Measurements from ENCODE around the gene RAX2.

The RAX2 gene

DNA sequence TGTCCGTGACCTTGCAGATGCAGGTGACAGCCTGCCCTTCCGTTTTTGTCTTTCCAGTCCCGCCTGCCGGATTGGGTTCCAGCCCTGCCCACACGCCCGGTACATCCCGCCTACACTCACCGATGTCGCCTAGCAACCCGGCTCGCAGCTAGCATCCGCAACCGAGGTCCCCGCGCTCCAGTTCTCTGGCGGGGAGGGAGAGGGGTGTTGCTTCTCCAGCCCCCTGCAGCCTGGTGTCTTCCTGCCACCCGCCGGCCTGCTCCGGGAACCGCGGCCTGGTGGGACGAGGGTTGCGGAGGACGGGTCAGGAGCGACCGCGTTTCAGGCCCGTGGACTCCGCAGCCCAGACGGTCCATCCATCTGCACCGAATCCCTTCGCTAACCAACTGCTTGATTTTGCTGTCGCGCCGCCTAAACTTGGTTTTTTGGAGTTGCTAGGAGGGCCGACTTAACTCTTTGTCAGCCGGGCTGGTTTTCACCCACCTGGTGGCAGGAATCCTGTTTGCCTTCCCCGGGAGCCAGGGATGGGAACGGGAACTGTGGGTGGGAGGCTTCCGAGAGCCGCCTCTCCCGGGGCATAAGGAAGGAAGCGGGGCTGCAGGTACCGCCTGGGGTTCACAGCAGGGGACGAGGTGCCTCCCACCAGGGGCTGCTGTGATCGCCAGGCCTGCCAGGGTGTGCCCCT, 29.5 kb upstream of the RAX2 start:
- peak; percentile 49 for DNase-seq (ENCODE audit: low read depth)

DNA sequence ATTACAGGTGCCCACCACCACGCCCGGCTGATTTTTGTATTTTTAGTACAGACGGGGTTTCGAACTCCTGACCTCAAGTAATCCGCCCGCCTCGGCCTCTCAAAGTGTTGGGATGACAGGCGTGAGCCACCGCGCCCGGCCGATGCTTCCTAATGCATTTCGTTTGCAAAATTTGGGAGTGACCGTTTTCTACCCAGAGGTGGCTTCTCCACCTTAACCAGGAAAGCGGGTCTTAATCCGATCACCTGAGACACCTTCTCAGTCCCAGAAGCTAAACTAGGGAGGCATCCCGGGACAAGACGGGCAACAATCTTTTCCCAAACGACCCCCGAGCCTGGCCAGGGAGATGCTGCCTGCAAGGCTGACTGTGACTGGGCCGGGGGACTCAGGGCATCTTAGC, 29.0 kb upstream of the RAX2 start:
- no peak for DNase-seq (ENCODE audit: low read depth)

DNA sequence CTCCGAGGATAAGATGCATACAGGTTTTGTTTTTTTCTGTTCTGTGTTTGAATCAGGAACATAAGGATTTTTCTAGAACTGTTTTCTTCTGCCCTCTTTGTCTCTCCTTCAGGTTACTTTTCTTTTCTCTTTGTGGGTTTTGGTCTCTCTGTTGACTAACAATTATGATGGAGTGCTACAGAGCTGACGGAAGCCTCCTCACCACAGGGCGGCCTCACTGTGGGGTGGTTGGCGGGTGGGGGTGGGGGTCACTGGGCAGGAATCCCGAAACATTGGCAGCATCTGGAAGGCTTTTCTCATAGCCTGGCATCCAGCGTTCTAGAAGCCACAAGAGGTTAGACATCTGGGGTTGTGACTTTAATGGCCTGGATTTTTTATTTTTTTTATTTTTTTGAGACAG, 26.1 kb upstream of the RAX2 start:
- DNase-seq (ENCODE audit: low read depth): no peak

DNA sequence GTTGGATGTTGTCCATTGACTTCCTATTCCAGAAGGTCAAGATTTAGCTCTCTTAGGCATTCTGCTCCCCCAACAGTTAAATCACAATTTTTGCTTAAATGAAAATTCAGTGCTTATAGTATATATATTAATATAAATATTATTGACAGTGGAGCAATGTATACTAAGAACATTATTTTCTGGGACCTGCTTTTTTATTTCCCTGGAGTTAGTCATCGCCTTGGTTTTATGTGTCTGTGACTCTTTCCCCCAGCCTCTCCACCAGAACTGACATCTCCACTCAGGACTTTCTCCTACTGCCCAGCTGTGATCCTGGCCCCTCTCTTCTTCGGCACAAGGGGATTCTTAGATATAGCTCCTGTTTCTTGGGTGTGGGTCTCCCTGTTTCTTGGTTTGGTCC, 24.3 kb upstream of the RAX2 start:
- no peak for DNase-seq (ENCODE audit: low read depth)

DNA sequence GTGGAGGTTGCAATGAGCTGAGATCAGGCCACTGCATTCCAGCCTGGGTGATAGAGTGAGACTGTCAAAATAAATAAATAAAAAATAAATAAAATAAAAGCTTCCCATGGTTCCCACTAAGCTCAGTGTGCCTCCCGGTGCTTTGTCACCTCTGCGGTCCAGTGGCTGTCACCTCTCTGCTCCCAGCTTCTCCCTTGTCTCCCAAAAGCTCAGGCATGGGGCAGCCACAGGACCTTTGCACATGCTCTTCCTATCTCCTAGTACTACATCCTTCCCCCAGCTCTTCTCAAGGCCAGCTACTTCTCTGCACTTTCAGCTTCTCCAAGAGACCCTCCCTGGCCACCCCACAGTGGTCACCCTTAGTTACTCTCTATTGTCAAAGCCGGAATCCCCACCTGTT, 21.8 kb upstream of the RAX2 start:
- no peak for DNase-seq (ENCODE audit: low read depth)

DNA sequence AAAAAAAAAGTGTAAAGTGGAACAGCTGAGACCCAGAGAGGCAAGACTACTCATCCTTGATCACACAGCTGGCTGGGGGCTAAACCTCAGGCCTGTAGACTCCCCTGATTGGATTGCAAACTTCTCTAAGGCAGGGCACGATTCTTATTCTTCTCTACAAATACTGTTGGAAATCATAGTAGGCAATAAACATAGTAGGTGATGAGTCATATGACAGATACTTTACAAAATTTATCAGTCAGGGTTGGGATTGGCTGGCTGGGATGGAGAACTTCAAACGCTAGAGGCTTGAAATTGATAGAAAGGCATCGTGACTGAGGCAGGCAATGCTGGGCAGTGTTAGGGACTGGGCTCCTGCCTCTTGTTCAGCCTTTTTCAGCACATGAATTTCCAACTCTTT, 20.1 kb upstream of the RAX2 start:
- no peak for DNase-seq (ENCODE audit: low read depth)

DNA sequence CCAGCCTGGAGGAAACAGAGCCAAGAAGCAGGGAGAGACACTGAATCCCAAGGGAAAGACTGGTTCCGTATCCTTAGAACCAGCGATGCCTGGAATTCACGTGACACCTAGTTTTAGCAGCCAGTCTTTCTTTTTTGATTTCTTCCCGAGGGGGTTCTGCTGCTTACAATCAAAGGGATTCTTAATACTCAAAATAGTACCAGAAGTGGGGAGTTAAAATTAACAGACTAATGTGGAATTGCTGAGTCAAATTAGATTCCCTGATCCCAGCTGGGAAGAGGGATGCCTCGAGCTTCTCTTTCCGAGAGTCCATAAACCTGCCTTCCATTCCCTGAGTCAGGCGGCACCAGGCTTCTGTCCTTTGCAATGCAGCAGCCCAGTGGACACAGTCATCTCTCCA, 18.9 kb upstream of the RAX2 start:
- DNase-seq (ENCODE audit: low read depth): no peak

DNA sequence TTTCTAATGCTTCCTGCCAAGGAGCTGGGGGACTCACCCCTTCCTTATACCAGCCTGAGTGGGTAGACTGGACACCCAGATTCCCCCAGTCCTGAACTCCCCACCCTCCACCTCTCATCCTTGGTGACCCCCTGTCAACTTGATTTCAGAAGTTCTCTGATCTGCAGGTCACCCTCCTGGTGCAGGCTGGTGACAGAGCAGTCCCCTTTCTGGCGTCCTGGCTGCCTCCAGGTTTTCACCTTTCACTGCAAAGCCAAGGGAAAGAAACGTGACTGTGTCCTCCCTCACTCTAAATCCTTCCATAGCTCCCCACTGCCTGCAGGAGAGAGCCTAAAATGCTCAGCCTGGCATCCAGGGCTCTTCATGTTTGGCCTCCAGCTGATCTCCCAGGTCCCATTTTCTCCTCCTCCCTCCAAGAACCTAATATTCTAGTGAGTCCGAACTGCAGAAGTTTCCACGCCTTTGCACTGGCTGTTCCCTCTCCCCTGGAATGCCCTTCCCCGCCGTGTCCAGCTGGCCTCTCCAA, 18.2 kb upstream of the RAX2 start:
- DNase-seq (ENCODE audit: low read depth): no peak

DNA sequence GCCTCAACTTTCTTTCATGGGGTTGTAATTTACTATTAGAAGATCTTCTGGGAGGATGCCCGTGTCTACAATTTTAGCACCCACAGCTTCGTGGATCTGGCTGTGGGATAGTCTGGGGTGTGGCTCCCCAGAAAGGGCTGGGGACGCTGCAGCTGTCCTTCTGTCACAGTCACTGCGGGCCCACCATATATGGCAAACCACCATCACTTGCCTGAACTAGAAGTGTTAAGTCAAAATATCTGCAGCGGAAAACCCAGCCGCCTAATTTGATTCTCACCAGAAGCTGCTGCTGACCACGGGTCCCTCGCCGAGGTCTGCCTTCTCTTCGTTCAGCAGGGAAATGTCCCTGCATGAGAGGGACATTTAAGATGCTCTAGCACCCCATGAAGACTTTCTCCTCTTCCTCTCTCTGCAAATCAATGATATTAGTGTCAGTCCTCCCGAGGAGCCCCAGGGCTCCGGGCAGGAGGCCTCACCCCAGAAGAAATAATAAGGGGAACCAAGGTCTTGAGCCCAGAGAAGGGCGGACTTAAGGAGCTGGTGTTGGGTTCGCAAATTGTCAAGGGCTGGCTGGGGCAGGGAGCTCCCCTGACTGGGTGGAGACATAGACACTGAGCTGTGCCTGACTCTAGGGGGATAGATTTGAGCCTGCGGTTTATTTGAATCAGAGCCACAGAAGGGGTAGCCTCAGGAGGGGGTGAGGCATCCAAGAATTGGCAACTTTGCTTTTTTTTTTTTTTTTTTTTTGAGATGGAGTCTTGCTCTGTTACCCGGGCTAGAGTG, 17.2 kb upstream of the RAX2 start:
- no peak for DNase-seq (ENCODE audit: low read depth)

DNA sequence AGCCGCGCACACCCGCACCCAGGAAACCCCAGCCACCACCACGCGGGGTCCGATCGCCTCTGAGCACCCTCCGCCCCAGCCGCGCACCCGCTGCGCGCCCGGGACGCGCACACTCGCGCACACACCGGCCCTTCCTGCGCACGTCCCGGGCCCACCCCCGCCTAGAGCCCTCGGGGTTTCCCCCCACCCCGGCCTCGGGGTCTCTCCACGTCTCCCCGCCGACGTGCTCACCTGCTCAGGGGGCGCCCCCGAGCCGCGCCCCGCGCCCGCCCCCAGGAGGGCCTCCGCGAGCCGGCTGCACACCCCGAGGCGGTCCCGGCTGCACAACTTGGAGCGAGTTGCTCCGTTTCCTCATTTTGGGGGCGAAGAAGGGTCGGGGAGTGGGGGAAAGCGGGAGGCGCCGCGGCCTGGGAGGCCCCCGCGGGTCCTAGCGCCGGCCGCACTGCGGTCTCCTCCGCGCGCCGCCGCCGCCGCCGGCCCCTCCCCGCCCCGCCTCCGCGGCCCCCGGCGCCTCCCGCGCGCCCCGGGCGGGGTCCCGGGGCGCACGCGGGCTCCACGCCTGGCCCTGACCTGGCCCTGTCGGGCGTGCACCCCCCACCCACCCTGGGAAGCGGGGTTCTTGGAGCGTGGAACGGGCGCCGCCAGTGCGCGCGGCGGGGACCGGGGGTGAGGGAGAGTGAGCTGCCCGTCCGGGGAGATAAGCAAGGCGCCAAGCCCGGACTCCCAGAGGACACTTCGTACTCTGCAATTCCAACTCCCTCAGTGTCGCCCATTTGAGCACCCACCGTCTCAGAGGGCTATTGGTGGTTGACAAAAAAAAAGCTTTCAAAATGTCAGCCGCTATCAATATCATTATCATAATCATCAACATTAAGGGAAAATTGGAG, 14.2 kb upstream of the RAX2 start, which contains the start of gene MATK:
Gene MATK (minus strand): TSS at position 444 of the 887 bp plus-strand sequence. CDS start 1,246 bp downstream, outside the sequence.
- DNase-seq (ENCODE audit: low read depth): peak; percentile 23

DNA sequence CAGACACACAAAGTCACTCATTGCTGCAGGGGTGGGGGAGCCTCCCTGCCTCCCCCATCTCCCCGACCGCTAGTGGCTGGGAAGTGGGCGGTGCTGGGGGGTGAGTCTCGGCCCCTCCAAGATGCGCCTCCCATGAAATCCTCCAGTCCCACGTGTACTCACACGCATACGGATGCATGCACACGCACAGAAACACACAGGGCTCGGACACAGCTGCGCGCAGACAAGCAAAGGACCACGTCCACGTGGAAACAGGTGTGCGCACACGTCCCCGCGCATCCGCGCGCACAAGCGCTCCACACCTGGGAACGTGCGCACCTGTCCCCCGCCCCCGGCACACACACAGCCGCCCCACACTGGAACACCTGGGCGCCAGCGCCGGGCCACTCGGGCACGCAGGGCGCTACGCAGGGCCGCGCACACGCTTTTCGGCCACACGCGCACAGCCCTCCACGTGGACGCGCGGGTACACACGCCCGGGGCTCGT, 13.5 kb upstream of the RAX2 start:
- no peak for DNase-seq (ENCODE audit: low read depth)

DNA sequence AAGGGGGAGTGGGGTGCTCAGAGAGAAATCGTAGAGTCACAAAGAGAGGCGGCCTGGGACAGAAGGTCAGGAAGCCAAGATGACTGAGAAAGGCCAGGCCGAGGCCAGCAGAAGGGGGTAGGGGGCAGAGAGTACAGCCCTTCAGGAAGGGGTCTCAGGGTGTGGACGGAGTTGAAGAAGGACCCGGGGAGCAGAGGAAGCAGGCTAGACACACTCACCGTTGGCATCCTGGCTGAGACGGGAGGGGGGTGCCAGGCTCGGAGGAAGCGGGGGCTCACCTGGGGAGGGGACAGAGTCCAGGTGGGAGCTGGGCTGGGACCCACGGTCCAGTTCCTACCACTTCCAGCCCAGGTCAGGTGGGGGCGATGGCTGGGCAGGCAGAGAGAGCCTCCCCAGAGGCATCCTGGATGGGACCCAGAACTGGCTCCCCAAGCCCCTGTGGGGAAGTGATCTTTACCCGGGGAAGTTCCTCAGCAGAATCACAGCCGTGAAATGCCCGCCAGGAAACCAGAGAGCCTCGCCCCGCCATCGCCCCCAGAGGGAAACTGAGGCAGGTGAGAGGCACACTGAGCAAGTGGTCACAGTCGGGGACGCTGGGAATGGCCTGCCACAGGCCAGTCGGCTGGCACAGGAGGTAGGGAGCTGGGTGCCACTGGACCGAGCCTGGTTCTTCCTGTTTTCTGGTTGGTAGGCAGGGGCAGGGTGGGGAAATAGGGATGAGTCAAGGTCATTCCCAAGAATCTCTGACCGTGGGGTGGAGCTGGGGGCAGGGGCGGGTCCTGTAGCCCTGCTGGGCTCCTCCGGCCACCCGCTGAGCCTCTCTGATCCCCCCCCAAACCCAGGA, 12.8 kb upstream of the RAX2 start:
- no peak for DNase-seq (ENCODE audit: low read depth)

DNA sequence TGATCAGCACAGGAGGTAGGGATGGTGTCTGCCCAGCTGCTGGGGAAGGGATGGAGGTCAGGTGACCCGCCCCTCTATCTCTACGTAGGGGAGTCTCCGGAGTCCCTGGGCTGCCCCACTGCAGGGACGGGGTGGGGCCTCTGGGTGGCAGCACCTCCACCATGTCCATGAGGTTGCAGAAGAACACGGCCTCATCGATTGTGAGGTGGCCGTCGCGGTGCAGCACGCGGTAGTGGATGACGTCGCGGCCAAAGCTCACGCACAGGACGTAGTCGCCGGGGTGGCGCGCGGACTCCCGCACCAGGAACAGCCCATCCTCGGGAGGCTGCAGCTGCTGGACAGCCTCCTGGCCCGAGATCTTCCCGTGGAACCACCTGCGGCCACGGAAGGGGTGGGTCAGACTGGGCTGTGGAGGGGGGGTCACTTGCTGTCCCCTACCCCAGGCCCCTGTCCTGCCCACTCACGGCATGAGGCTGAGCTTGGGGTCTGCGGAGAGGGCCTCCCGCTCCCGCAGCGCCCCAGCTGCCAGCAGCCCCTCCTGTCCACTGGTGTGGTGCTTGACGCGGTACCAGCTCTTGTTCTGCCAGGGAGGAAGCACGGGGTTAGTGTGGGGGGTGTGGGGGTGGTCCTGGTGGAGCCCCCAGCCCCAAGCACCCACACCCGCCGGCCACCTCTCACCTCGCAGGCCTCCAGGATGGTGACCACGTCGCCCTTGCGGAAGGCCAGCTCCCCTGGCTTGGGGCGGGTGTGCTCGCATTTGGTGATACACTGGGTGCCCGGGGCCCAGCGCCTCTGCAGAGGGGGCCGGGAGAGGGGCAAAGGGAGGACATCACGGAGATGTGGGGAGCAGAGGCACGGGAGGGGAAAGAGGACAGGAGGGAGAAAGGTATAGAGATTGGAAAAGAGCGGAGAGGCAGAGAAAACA, 11.9 kb upstream of the RAX2 start:
- DNase-seq (ENCODE audit: low read depth): peak; percentile 48

DNA sequence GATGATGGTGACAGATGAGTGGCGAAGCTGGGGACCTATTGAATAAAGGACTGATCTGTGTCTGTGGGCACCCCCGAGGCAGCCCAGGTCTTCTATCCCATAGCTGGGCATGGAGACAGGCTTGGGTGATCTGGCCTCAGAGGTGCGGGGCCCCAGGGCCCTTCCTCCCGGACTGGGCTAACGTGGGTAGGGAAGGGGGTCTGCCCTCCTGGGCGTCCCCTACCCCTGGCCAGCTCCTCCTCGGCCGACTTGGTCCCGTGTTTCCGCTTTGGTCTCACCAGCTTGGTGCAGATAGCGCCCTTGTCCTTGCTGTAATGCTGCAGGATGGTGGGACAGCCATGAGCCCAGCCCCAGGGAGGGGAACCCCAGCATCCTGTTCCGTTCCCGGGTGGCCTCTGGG, 10.9 kb upstream of the RAX2 start:
- no peak for DNase-seq (ENCODE audit: low read depth)

DNA sequence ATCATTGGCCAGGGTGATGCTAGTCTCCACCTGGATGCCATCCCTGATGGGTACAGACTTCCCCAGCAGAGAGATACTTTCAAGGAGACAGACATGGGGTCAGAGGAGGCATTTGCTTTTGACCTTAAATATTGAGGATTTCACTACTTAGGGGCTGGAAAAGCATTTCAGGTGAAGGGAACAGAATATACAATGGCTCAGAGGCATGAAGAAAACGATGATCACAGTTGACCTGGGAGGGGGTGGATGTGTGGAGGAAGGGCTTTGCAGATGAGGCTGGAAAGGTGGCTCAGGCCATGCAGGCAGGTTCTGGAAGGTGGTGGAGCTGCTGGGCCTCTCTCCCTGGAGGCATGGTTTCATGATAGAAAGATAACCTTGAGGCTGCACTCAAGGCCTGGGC, 10.3 kb upstream of the RAX2 start:
- DNase-seq (ENCODE audit: low read depth): no peak

DNA sequence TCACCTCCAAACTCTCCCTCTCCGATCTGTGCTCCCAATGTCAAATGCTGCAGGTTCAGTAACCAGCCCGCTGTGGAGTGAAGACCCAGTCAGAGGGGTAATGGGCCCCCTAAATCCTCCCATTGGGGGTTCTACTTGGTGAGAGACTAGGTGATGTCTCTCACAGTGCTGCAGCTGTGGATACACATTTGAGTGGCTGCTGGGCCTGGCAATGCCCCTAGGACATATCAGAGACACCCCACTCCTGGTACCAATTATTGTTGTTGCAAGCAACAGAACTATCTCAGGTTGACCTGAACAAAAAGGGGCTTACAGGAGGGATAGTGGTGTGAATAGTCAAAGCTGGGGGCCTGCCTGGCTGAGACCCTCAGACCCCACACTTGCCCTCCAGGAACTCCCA, 9.6 kb upstream of the RAX2 start:
- no peak for DNase-seq (ENCODE audit: low read depth)

DNA sequence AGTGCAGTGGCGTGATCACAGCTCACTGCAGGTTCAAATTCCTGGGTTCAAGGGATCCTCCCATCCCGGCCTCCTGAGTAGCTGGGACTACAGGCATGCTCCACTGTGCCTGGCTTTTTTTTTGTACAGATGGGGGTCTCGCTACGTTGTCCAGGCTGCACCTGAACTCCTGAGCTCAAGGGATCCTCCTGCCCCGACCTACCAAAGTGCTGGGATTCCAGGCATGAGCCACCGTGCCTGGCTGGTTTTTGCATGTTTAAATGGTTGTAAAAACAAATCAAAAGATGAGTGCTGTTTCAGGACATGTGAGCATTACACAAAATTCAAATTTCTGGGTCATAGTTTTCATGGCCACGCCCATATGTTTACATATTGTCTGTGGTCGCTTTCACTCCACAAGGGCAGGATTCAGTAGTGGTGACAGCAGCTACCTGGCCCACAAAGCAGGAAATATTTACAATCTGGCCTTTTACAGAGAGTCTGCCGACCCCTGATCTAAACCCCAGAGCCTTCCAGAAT, 8.8 kb upstream of the RAX2 start:
- DNase-seq (ENCODE audit: low read depth): no peak

DNA sequence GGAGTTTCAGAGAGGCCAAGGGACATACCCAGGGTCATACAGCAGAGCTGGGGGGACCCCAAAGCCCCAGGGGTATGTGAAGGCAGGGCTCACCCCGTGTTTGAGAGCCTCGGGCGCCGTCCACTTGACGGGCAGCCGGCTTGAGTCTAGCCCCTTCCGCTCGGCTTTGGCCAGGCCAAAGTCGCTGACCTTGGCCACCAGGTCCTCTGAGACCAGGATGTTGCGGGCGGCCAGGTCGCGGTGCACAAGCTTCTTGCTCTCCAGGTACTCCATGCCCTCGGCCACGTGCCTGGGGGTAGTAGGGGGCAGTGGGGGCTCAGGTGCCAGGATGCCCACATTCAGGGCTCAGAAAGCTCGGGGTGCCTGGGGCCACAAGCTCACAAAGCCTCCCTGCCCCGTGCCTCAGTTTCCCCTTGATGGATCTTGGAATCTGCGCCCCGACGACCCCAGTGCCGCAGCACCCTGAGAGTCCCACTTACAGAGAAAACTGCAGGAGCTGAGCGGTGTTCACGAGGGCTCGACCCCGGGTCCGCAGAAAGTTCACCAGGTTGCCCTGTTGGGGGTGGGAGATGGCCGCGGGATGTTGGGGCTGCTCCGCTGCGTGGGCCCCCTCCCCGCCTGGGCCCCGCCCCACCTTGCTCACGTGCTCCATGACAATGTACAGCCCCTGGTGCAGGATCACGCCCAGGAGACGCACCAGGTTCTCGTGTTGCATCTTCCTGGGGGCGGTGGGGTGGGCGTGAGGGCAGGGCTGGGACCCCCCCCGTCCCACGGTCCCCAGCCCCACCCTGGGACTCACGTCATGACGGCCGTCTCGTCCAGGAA, 7.1 kb upstream of the RAX2 start:
- no peak for DNase-seq (ENCODE audit: low read depth)

All from activated T-cell treated with anti-CD3 and anti-CD28 coated beads for 48 hours (primary cell).